Omental fat pad (tissue), 4 donors: ENCODE measurements around the gene OPA3. TPM values are rescaled to one million over a fixed set of nuclear protein-coding genes. Genes with fewer than 3 reads are reported as not detected.

Source experiments
- ATAC-seq: fragments of 150-250 bp; one replicate; pipeline ENCODE4 v1.9.1; 2016; ENCODE audit warnings: mild to moderate bottlenecking, moderate library complexity; ENCODE audit not compliant: low FRiP score
- DNase-seq: peaks from one replicate; pipeline ENCODE4 v3.0.0-alpha.2; 2019; ENCODE audit warnings: low spot score
- CTCF ChIP-seq, 3 donors: fragments of 450-650 bp; IDR thresholded peaks; one replicate each; pipeline ENCODE4 v1.5.1; 2016 to 2017; ENCODE audit warnings: antibody characterized with exemption in 3 of 3, mild to moderate bottlenecking in 3 of 3, moderate library complexity in 2 of 3
- total RNA-seq, 4 donors: library from RNA; depleted of rRNA; stranded (reverse); fragments of >200 nt; gene quantifications; one replicate each; pipeline ENCODE4 v1.1.0, GENCODE V29; 2016

Gene OPA3
- total RNA-seq, 4 donors from 2014 or later: 6.3 to 15.5 (median 11.1) TPM

- DNase-seq (no peak), ATAC-seq (peak; percentile 53)
- no peak for TF ChIP-seq CTCF (IDR thresholded peaks at IDR 0.05)
Measured at GRCh38 chr19:45568732-45569131, 15.9 kb downstream of the OPA3 start.

- no peak for ATAC-seq
Measured at GRCh38 chr19:45567609-45568008, 17.0 kb downstream of the OPA3 start.

GRCh38 chr19:45564131-45564780, 20.3 kb downstream of the OPA3 start:
- no peak for TF ChIP-seq CTCF (IDR thresholded peaks at IDR 0.05)
- no peak for ATAC-seq
- DNase-seq: no peak

More at GRCh38 chr19:45567609-45568008, 17.0 kb downstream of the OPA3 start:
- no peak for DNase-seq
- TF ChIP-seq CTCF (IDR thresholded peaks at IDR 0.05): no peak

- DNase-seq: no peak
- ATAC-seq: no peak
- TF ChIP-seq CTCF (IDR thresholded peaks at IDR 0.05): no peak
Measured at GRCh38 chr19:45560686-45561085, 23.9 kb downstream of the OPA3 start.

GRCh38 chr19:45560038-45560437, 24.6 kb downstream of the OPA3 start:
- ATAC-seq (no peak), DNase-seq (no peak)
- no peak for TF ChIP-seq CTCF (IDR thresholded peaks at IDR 0.05)

- no peak for TF ChIP-seq CTCF (IDR thresholded peaks at IDR 0.05)
- peak; percentile 37 for ATAC-seq
- no peak for DNase-seq
Measured at GRCh38 chr19:45558399-45558878, 26.2 kb downstream of the OPA3 start.

GRCh38 chr19:45556835-45557234, 27.8 kb downstream of the OPA3 start:
- TF ChIP-seq CTCF (IDR thresholded peaks at IDR 0.05): no peak
- ATAC-seq (no peak), DNase-seq (no peak)
